Neural progenitor cell (in vitro differentiated cells): ENCODE results near the gene TLE3. TPM values are rescaled to one million over a fixed set of nuclear protein-coding genes. Genes with fewer than 3 reads are reported as not detected.
A peak's percentile ranks its signal among the peaks of the same experiment; 100 is the strongest.

Experiments used
- DNase-seq: peaks from one replicate; pipeline ENCODE4 v3.0.0-alpha.2; 2016; ENCODE audit warnings: low spot score
- H2AFZ ChIP-seq: fragments of 200-600 bp; sonication (generic); replicated peaks from 2 replicates; pipeline ENCODE4 v1.6.1; 2016; ENCODE audit warnings: antibody characterized with exemption
- H3F3A ChIP-seq: fragments of 200-600 bp; sonication (generic); 2 replicates; pipeline ENCODE4 v1.6.1; 2016; ENCODE audit warnings: antibody characterized with exemption, low read depth
- H3K27ac ChIP-seq: fragments of 200-600 bp; sonication (generic); 2 replicates; pipeline ENCODE4 v1.5.1; 2016; ENCODE audit warnings: mild to moderate bottlenecking
- H3K27me3 ChIP-seq: fragments of 200-600 bp; sonication (generic); 2 replicates; pipeline ENCODE4 v1.6.1; 2016; ENCODE audit warnings: mild to moderate bottlenecking, moderate library complexity
- H3K36me3 ChIP-seq: fragments of 200-600 bp; sonication (generic); 2 replicates; pipeline ENCODE4 v1.5.1; 2016
- H3K4me1 ChIP-seq: fragments of 200-600 bp; sonication (generic); 2 replicates; pipeline ENCODE4 v1.6.1; 2016; ENCODE audit warnings: mixed run types
- H3K4me2 ChIP-seq: fragments of 200-600 bp; sonication (generic); 2 replicates; pipeline ENCODE4 v1.6.1; 2016
- H3K4me3 ChIP-seq: fragments of 200-600 bp; sonication (generic); 2 replicates; pipeline ENCODE4 v1.5.1; 2016
- H3K79me2 ChIP-seq: fragments of 200-600 bp; sonication (generic); 2 replicates; pipeline ENCODE4 v1.6.1; 2016; ENCODE audit warnings: low read depth
- H3K9ac ChIP-seq: fragments of 200-600 bp; sonication (generic); 2 replicates; pipeline ENCODE4 v1.6.1; 2016
- H3K9me3 ChIP-seq: fragments of 200-600 bp; sonication (generic); 2 replicates; pipeline ENCODE4 v1.5.1; 2016; ENCODE audit warnings: low read depth
- H4K20me1 ChIP-seq: fragments of 200-600 bp; sonication (generic); 2 replicates; pipeline ENCODE4 v1.6.1; 2016; ENCODE audit warnings: low read depth
- H3K27ac Mint-ChIP-seq: 3 replicates; pipeline ENCODE4 v1.8.0; 2021; ENCODE audit warnings: mixed read lengths
- H3K27me3 Mint-ChIP-seq: 2 replicates; pipeline ENCODE4 v1.8.0; 2022; ENCODE audit warnings: low read depth, mild to moderate bottlenecking, inconsistent platforms, moderate library complexity, mixed read lengths; ENCODE audit not compliant: insufficient read depth
- H3K36me3 Mint-ChIP-seq: 3 replicates; pipeline ENCODE4 v1.8.0; 2021; ENCODE audit warnings: mixed read lengths
- H3K4me1 Mint-ChIP-seq: 3 replicates; pipeline ENCODE4 v1.8.0; 2021; ENCODE audit warnings: mixed read lengths
- H3K4me3 Mint-ChIP-seq: 3 replicates; pipeline ENCODE4 v1.8.0; 2021; ENCODE audit warnings: mild to moderate bottlenecking, moderate library complexity, mixed read lengths
- H3K9me3 Mint-ChIP-seq: 3 replicates; pipeline ENCODE4 v1.8.0; 2020; ENCODE audit warnings: mixed read lengths
- CTCF ChIP-seq: fragments of 200-600 bp; sonication (generic); IDR thresholded peaks from 2 replicates; pipeline ENCODE4 v1.5.1; 2017; ENCODE audit warnings: antibody characterized with exemption, mild to moderate bottlenecking
- EZH2 ChIP-seq: fragments of 200-600 bp; sonication (generic); IDR thresholded peaks from 2 replicates; pipeline ENCODE4 v1.6.1; 2017; ENCODE audit warnings: antibody characterized with exemption, mild to moderate bottlenecking, moderate library complexity
- EZH2phosphoT487 ChIP-seq: fragments of 200-600 bp; sonication (generic); IDR thresholded peaks from 2 replicates; pipeline ENCODE4 v1.6.1; 2017; ENCODE audit warnings: antibody characterized with exemption
- total RNA-seq: library from RNA; depleted of rRNA; stranded (reverse); fragments of >200 nt; gene quantifications from 2 replicates; pipeline ENCODE4 v1.2.3, GENCODE V29; 2015; ENCODE audit warnings: low replicate concordance

Gene TLE3
- total RNA-seq, 1 donor from 2014 or later = 22.1 TPM

GRCh38 chr15:70027518-70027917, 70.2 kb downstream of the TLE3 start:
- Histone ChIP-seq H3K4me1 (peaks cover 8% of the 10 kb centered on the region), H3K27me3 (no peaks in the 10 kb centered on the region), H3K79me2 (no peaks in the 10 kb centered on the region), H3K9me3 (no peaks in the 10 kb centered on the region), H2AFZ (no peak overlapping the region), H3K9ac (no peak overlapping the region), H3K4me2 (no peak overlapping the region), H3K36me3 (no peaks in the 10 kb centered on the region), H3F3A (no peaks in the 10 kb centered on the region), H3K4me3 (no peak overlapping the region), H4K20me1 (no peaks in the 10 kb centered on the region), H3K27ac (no peak overlapping the region)
- Mint-ChIP-seq H3K4me1 (peaks cover 38% of the 10 kb centered on the region), H3K9me3 (peaks cover 1% of the 10 kb centered on the region), H3K27ac (no peak overlapping the region), H3K4me3 (no peak overlapping the region), H3K27me3 (peaks cover 29% of the 10 kb centered on the region), H3K36me3 (peaks cover 2% of the 10 kb centered on the region)
- no peak for DNase-seq
- TF ChIP-seq EZH2phosphoT487 = no peak
- TF ChIP-seq CTCF = no peak
- TF ChIP-seq EZH2 = no peak

- Histone ChIP-seq H4K20me1 (no peaks in the 10 kb centered on the region), H3K27me3 (no peaks in the 10 kb centered on the region), H3K79me2 (no peaks in the 10 kb centered on the region), H3K9ac (no peak overlapping the region), H3K9me3 (no peaks in the 10 kb centered on the region), H2AFZ (no peak overlapping the region), H3K4me2 (no peak overlapping the region), H3K4me3 (no peak overlapping the region), H3F3A (no peaks in the 10 kb centered on the region), H3K36me3 (no peaks in the 10 kb centered on the region), H3K27ac (no peak overlapping the region), H3K4me1 (peaks cover 7% of the 10 kb centered on the region)
- no peak overlapping the region for H3K27ac Mint-ChIP-seq
- H3K4me1 Mint-ChIP-seq = peaks cover 41% of the 10 kb centered on the region
- peaks cover 5% of the 10 kb centered on the region for H3K9me3 Mint-ChIP-seq
- no peak for DNase-seq
- TF ChIP-seq EZH2 (no peak), CTCF (no peak), EZH2phosphoT487 (no peak)
- H3K27me3 Mint-ChIP-seq = peaks cover 29% of the 10 kb centered on the region
- peaks cover 2% of the 10 kb centered on the region for H3K36me3 Mint-ChIP-seq
- H3K4me3 Mint-ChIP-seq = no peak overlapping the region
These were observed 70.7 kb downstream of the TLE3 start for GRCh38 chr15:70026991-70027390.

- Histone ChIP-seq H3K4me3 (no peak overlapping the region), H3K9me3 (no peaks in the 10 kb centered on the region), H4K20me1 (no peaks in the 10 kb centered on the region), H3K9ac (no peak overlapping the region), H3F3A (no peaks in the 10 kb centered on the region), H2AFZ (no peak overlapping the region), H3K27me3 (no peaks in the 10 kb centered on the region), H3K36me3 (no peaks in the 10 kb centered on the region), H3K79me2 (no peaks in the 10 kb centered on the region), H3K4me1 (peaks cover 3% of the 10 kb centered on the region), H3K27ac (no peak overlapping the region), H3K4me2 (no peak overlapping the region)
- no peak for DNase-seq
- TF ChIP-seq EZH2phosphoT487 (no peak), CTCF (no peak), EZH2 (no peak)
- Mint-ChIP-seq H3K27me3 (peaks cover 27% of the 10 kb centered on the region), H3K9me3 (peaks cover 7% of the 10 kb centered on the region), H3K4me3 (no peak overlapping the region), H3K36me3 (no peaks in the 10 kb centered on the region), H3K4me1 (peaks cover 32% of the 10 kb centered on the region), H3K27ac (peak overlapping the region; percentile 19)
These were observed 72.1 kb downstream of the TLE3 start for GRCh38 chr15:70025413-70026296.
